ENCODE data around the gene FAM20A. TPM values are rescaled to one million over a fixed set of nuclear protein-coding genes. Genes with fewer than 3 reads are reported as not detected.
A peak's percentile ranks its signal among the peaks of the same experiment; 100 is the strongest.

FAM20A gene
- total RNA-seq, 6 experiments from 2014 or later = 28.2 to 86.0 (median 45.0) TPM

DNA sequence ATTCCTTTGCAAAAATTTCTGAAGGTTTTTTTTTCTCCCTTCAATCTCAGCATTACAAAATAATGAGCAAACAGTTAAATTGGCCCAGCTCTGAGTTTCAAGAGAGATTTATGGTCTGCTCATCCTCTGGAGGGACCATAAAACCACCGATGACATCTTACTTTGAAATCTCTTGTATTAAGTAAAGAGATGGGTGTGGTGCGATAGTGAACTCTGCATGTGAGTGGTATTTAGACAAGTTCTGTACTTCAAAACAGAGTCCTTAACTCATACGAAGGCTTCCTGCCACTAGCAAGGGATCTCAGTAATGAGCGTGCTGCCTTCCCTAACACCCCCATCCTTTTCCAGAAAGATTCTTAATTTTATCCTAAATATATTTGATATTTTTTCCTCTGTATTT lies 2.1 kb downstream of the FAM20A start:
- no peaks in the 10 kb centered on the region for H3K9me3 ChIP-seq
- no peak for TF ChIP-seq POLR2A (IDR thresholded peaks at IDR 0.05)
- no peak for TF ChIP-seq CTCF (IDR thresholded peaks at IDR 0.05)
- no peaks in the 10 kb centered on the region for H3K27me3 ChIP-seq
- peaks cover 0 to 41% (median 20%) of the 10 kb centered on the region in 4 donors for H3K4me1 ChIP-seq
- peak in 1 of 4 donors; percentile 7 for ATAC-seq
- H3K36me3 ChIP-seq = no peaks in the 10 kb centered on the region
- no peak for DNase-seq
- H3K4me3 ChIP-seq = peak overlapping the region; percentile 68 to 89 (median 71)
- peak overlapping the region; percentile 84 to 95 (median 89) for H3K27ac ChIP-seq
- 13% methylated on average over 4 of the region's 4 CpGs for WGBS (ENCODE audit: insufficient coverage, low coverage, low lambda C conversion rate, missing lambda C conversion rate)
- intact Hi-C loops (cut with DNase I) = no loop called here

DNA sequence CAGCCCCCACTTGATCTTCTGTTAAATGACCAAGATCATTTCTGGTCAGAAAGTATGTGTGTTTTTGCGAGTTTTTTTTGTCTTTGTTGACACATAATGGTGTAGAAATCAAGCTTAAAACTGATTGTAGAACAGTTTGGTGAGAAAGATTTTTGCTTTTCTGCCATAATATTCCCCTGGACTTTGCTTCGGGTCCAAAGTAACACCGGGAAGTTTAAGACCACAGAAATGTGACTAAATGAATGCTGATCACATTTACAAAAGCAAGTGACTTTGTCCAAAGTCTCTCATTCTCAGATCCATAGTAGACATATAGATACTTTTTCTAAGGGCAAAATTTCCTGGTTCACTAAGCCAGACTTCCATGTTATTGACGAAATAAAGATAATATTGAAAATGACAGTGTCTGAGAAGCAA lies 2.6 kb downstream of the FAM20A start:
- no peak for DNase-seq
- ATAC-seq = peak in 2 of 4 donors; percentile 4 to 16
- WGBS (ENCODE audit: insufficient coverage, low coverage, low lambda C conversion rate, missing lambda C conversion rate) = 20% methylated on average over 4 of the region's 4 CpGs
- intact Hi-C loops (cut with DNase I) = no loop called here
- peak overlapping the region; percentile 84 to 95 (median 89) for H3K27ac ChIP-seq
- H3K4me1 ChIP-seq = peaks cover 0 to 44% (median 23%) of the 10 kb centered on the region in 4 donors
- no peak for TF ChIP-seq CTCF (IDR thresholded peaks at IDR 0.05)
- TF ChIP-seq POLR2A (IDR thresholded peaks at IDR 0.05) = peak; percentile 50
- H3K9me3 ChIP-seq = no peaks in the 10 kb centered on the region
- peak overlapping the region; percentile 68 to 89 (median 71) for H3K4me3 ChIP-seq
- no peaks in the 10 kb centered on the region for H3K36me3 ChIP-seq
- no peaks in the 10 kb centered on the region for H3K27me3 ChIP-seq

- Histone ChIP-seq H3K27me3 (no peaks in the 10 kb centered on the region), H3K4me3 (peak overlapping the region; percentile 68 to 89 (median 71)), H3K27ac (peak overlapping the region; percentile 84 to 95 (median 89)), H3K4me1 (peaks cover 0 to 49% (median 25%) of the 10 kb centered on the region in 4 donors), H3K9me3 (no peaks in the 10 kb centered on the region), H3K36me3 (no peaks in the 10 kb centered on the region)
- 39% methylated on average over 4 of the region's 4 CpGs for WGBS (ENCODE audit: insufficient coverage, low coverage, low lambda C conversion rate, missing lambda C conversion rate)
- intact Hi-C loops (cut with DNase I) = no loop called here
- peak in 1 of 4 donors; percentile 1 for ATAC-seq
- no peak for TF ChIP-seq CTCF (IDR thresholded peaks at IDR 0.05)
- no peak for TF ChIP-seq POLR2A (IDR thresholded peaks at IDR 0.05)
- DNase-seq = no peak
Measured at GRCh38 chr17:68598074-68598473, 3.1 kb downstream of the FAM20A start.

DNA sequence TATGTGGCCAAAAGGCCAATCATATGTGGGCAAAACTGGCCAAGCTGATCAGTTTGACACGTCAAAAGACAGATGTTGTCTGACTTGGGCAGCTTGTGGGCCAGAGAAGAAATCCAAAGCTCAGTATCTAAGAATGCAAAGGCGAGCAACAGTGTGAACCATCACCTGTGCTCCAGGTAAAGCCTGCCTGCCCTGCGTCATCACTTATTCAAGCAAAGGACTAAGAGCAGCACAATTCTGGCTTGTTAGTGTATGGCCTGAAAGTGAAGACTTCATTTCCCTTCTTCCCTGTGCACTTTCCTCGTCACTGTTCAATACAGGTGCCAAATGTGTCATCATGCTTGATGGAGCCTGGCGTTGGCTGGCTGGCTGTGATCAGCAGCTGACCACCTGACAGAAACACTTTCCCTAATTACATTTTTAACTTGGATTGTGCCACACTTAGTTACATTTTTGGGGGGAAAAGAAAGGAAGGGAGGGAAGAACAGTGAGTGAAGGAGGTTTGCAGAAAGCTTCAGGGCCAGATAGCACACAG lies 4.7 kb downstream of the FAM20A start:
- Histone ChIP-seq H3K27me3 (no peaks in the 10 kb centered on the region), H3K4me1 (peaks cover 0 to 47% (median 25%) of the 10 kb centered on the region in 4 donors), H3K9me3 (no peaks in the 10 kb centered on the region), H3K27ac (peak overlapping the region; percentile 34 to 89 (median 54)), H3K4me3 (peak overlapping the region in 1 of 3 donors; percentile 7), H3K36me3 (no peaks in the 10 kb centered on the region)
- WGBS (ENCODE audit: insufficient coverage, low coverage, low lambda C conversion rate, missing lambda C conversion rate) = 20% methylated on average over 4 of the region's 5 CpGs
- ATAC-seq (peak in 1 of 4 donors; percentile 16), DNase-seq (no peak)
- intact Hi-C loops (cut with DNase I) = no loop called here
- TF ChIP-seq POLR2A (IDR thresholded peaks at IDR 0.05) (no peak), CTCF (IDR thresholded peaks at IDR 0.05) (no peak)
